WTC11 (cell line): ENCODE data around the gene CTNNAL1.

Source experiments
- FOXJ3 ChIP-seq: sonication (generic); formaldehyde crosslinking; IDR thresholded peaks from 2 replicates; pipeline ENCODE4 v1.9.0; 2021; ENCODE audit warnings: missing genetic modification reagents, mild to moderate bottlenecking, borderline replicate concordance
- NFE2L1 ChIP-seq: sonication (generic); formaldehyde crosslinking; IDR thresholded peaks from 2 replicates; pipeline ENCODE4 v1.8.1; 2023; ENCODE audit warnings: missing genetic modification reagents
- OVOL2 ChIP-seq: fragments of 250-450 bp; sonication (Bioruptor Pico); IDR thresholded peaks from 2 replicates; pipeline ENCODE4 v1.9.0; 2021; ENCODE audit warnings: mild to moderate bottlenecking, borderline replicate concordance
- RORB ChIP-seq: fragments of 250-450 bp; sonication (Bioruptor Pico); IDR thresholded peaks from 2 replicates; pipeline ENCODE4 v1.9.0; 2021; ENCODE audit warnings: mild to moderate bottlenecking
- SP1 ChIP-seq: sonication (generic); formaldehyde crosslinking; conservative IDR thresholded peaks from 2 replicates; pipeline ENCODE4 v1.8.1; 2022; ENCODE audit warnings: missing genetic modification reagents
- TEAD4 ChIP-seq: sonication (generic); formaldehyde crosslinking; IDR thresholded peaks from 2 replicates; pipeline ENCODE4 v1.8.0; 2022; ENCODE audit warnings: mild to moderate bottlenecking, missing genetic modification reagents
- ZNF138 ChIP-seq: sonication (generic); formaldehyde crosslinking; conservative IDR thresholded peaks from 2 replicates; pipeline ENCODE4 v1.8.1; 2022; ENCODE audit warnings: mild to moderate bottlenecking, moderate library complexity, missing genetic modification reagents
- ZNF232 ChIP-seq: sonication (generic); formaldehyde crosslinking; IDR thresholded peaks from 2 replicates; pipeline ENCODE4 v1.8.0; 2022; ENCODE audit warnings: mild to moderate bottlenecking, missing genetic modification reagents
- TF ChIP-seq, protein P1 (sequence below): fragments of 250-450 bp; sonication (Bioruptor Pico); IDR thresholded peaks from 2 replicates; pipeline ENCODE4 v1.9.0; 2021; ENCODE audit warnings: mild to moderate bottlenecking
- TF ChIP-seq, protein P2 (sequence below): fragments of 200-600 bp; IDR thresholded peaks from 2 replicates; pipeline ENCODE4 v1.8.0; 2022; ENCODE audit warnings: antibody characterized with exemption
- TF ChIP-seq, protein P3 (sequence below): sonication (generic); formaldehyde crosslinking; IDR thresholded peaks from 2 replicates; pipeline ENCODE4 v1.8.0; 2022; ENCODE audit warnings: missing genetic modification reagents
- TF ChIP-seq, protein P4 (sequence below): fragments of 250-450 bp; sonication (Bioruptor Pico); IDR thresholded peaks from 2 replicates; pipeline ENCODE4 v1.9.0; 2021; ENCODE audit warnings: mild to moderate bottlenecking, borderline replicate concordance
- TF ChIP-seq, protein P5 (sequence below): sonication (generic); formaldehyde crosslinking; IDR thresholded peaks from 2 replicates; pipeline ENCODE4 v1.8.1; 2022; ENCODE audit warnings: low read depth, missing genetic modification reagents, borderline replicate concordance

DNA sequence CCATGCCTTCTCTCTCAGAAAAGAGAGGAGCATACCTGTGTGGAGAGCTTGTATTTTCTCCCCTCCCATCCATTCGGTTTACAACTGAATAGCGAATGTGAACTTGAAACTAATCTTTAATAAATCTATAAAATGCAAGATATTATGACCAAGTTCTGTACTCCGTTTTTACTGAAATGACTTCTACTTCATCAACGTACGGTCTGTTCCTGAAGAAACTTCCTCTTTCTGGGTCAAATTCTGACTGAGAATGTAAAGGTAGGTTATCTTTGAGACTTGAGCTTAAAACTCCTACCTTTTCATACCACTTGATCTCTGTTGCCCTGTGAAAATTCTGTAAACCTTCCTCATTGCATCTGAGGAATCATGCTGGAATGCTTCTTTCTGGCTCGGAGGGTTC, 4.2 kb upstream of the CTNNAL1 start:
- TF ChIP-seq, protein P1, sequence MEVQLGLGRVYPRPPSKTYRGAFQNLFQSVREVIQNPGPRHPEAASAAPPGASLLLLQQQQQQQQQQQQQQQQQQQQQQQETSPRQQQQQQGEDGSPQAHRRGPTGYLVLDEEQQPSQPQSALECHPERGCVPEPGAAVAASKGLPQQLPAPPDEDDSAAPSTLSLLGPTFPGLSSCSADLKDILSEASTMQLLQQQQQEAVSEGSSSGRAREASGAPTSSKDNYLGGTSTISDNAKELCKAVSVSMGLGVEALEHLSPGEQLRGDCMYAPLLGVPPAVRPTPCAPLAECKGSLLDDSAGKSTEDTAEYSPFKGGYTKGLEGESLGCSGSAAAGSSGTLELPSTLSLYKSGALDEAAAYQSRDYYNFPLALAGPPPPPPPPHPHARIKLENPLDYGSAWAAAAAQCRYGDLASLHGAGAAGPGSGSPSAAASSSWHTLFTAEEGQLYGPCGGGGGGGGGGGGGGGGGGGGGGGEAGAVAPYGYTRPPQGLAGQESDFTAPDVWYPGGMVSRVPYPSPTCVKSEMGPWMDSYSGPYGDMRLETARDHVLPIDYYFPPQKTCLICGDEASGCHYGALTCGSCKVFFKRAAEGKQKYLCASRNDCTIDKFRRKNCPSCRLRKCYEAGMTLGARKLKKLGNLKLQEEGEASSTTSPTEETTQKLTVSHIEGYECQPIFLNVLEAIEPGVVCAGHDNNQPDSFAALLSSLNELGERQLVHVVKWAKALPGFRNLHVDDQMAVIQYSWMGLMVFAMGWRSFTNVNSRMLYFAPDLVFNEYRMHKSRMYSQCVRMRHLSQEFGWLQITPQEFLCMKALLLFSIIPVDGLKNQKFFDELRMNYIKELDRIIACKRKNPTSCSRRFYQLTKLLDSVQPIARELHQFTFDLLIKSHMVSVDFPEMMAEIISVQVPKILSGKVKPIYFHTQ (CRISPR knock-in tag): no peak
- TF ChIP-seq, protein P2, sequence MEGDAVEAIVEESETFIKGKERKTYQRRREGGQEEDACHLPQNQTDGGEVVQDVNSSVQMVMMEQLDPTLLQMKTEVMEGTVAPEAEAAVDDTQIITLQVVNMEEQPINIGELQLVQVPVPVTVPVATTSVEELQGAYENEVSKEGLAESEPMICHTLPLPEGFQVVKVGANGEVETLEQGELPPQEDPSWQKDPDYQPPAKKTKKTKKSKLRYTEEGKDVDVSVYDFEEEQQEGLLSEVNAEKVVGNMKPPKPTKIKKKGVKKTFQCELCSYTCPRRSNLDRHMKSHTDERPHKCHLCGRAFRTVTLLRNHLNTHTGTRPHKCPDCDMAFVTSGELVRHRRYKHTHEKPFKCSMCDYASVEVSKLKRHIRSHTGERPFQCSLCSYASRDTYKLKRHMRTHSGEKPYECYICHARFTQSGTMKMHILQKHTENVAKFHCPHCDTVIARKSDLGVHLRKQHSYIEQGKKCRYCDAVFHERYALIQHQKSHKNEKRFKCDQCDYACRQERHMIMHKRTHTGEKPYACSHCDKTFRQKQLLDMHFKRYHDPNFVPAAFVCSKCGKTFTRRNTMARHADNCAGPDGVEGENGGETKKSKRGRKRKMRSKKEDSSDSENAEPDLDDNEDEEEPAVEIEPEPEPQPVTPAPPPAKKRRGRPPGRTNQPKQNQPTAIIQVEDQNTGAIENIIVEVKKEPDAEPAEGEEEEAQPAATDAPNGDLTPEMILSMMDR: no peak
- TF ChIP-seq OVOL2 (no peak), ZNF138 (CRISPR knock-in tag) (no peak), TEAD4 (CRISPR knock-in tag) (no peak), ZNF232 (CRISPR knock-in tag) (no peak), SP1 (CRISPR knock-in tag) (no peak), NFE2L1 (CRISPR knock-in tag) (no peak), RORB (no peak), FOXJ3 (CRISPR knock-in tag) (no peak)
- TF ChIP-seq, protein P3, sequence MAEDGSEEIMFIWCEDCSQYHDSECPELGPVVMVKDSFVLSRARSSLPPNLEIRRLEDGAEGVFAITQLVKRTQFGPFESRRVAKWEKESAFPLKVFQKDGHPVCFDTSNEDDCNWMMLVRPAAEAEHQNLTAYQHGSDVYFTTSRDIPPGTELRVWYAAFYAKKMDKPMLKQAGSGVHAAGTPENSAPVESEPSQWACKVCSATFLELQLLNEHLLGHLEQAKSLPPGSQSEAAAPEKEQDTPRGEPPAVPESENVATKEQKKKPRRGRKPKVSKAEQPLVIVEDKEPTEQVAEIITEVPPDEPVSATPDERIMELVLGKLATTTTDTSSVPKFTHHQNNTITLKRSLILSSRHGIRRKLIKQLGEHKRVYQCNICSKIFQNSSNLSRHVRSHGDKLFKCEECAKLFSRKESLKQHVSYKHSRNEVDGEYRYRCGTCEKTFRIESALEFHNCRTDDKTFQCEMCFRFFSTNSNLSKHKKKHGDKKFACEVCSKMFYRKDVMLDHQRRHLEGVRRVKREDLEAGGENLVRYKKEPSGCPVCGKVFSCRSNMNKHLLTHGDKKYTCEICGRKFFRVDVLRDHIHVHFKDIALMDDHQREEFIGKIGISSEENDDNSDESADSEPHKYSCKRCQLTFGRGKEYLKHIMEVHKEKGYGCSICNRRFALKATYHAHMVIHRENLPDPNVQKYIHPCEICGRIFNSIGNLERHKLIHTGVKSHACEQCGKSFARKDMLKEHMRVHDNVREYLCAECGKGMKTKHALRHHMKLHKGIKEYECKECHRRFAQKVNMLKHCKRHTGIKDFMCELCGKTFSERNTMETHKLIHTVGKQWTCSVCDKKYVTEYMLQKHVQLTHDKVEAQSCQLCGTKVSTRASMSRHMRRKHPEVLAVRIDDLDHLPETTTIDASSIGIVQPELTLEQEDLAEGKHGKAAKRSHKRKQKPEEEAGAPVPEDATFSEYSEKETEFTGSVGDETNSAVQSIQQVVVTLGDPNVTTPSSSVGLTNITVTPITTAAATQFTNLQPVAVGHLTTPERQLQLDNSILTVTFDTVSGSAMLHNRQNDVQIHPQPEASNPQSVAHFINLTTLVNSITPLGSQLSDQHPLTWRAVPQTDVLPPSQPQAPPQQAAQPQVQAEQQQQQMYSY (CRISPR knock-in tag): no peak
- TF ChIP-seq, protein P4, sequence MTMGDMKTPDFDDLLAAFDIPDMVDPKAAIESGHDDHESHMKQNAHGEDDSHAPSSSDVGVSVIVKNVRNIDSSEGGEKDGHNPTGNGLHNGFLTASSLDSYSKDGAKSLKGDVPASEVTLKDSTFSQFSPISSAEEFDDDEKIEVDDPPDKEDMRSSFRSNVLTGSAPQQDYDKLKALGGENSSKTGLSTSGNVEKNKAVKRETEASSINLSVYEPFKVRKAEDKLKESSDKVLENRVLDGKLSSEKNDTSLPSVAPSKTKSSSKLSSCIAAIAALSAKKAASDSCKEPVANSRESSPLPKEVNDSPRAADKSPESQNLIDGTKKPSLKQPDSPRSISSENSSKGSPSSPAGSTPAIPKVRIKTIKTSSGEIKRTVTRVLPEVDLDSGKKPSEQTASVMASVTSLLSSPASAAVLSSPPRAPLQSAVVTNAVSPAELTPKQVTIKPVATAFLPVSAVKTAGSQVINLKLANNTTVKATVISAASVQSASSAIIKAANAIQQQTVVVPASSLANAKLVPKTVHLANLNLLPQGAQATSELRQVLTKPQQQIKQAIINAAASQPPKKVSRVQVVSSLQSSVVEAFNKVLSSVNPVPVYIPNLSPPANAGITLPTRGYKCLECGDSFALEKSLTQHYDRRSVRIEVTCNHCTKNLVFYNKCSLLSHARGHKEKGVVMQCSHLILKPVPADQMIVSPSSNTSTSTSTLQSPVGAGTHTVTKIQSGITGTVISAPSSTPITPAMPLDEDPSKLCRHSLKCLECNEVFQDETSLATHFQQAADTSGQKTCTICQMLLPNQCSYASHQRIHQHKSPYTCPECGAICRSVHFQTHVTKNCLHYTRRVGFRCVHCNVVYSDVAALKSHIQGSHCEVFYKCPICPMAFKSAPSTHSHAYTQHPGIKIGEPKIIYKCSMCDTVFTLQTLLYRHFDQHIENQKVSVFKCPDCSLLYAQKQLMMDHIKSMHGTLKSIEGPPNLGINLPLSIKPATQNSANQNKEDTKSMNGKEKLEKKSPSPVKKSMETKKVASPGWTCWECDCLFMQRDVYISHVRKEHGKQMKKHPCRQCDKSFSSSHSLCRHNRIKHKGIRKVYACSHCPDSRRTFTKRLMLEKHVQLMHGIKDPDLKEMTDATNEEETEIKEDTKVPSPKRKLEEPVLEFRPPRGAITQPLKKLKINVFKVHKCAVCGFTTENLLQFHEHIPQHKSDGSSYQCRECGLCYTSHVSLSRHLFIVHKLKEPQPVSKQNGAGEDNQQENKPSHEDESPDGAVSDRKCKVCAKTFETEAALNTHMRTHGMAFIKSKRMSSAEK (CRISPR knock-in tag): no peak
- TF ChIP-seq, protein P5, sequence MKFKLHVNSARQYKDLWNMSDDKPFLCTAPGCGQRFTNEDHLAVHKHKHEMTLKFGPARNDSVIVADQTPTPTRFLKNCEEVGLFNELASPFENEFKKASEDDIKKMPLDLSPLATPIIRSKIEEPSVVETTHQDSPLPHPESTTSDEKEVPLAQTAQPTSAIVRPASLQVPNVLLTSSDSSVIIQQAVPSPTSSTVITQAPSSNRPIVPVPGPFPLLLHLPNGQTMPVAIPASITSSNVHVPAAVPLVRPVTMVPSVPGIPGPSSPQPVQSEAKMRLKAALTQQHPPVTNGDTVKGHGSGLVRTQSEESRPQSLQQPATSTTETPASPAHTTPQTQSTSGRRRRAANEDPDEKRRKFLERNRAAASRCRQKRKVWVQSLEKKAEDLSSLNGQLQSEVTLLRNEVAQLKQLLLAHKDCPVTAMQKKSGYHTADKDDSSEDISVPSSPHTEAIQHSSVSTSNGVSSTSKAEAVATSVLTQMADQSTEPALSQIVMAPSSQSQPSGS (CRISPR knock-in tag): no peak
